Mesenchymal stem cell (in vitro differentiated cells and primary cell): ENCODE measurements around the gene ZSWIM4.
A peak's percentile ranks its signal among the peaks of the same experiment; 100 is the strongest.
"Not testable (repeated sequence)": the region's sequence is repeated elsewhere in the genome, so short reads cannot be mapped to it uniquely, and the experiment has no call there.

Source experiments
- DNase-seq: peaks from one replicate; pipeline ENCODE4 v3.0.0-alpha.2; 2013
- H2AFZ ChIP-seq: one replicate; pipeline ENCODE4 v1.6.1; 2013; ENCODE audit warnings: low read depth, mild to moderate bottlenecking, control low read depth, inconsistent platforms, low read length, moderate library complexity
- H2AK5ac ChIP-seq: 2 replicates; pipeline ENCODE4 v1.6.1; 2013; ENCODE audit warnings: low read length, moderate library complexity, mild to moderate bottlenecking, inconsistent platforms; ENCODE audit not compliant: severe bottlenecking
- H2BK120ac ChIP-seq: one replicate; pipeline ENCODE4 v1.6.1; 2013; ENCODE audit warnings: low read depth, mild to moderate bottlenecking, inconsistent platforms, low read length, moderate library complexity
- H2BK12ac ChIP-seq, 2 experiments: one replicate each; pipeline ENCODE4 v1.6.1; 2013; ENCODE audit warnings: inconsistent platforms in 2 of 2, low read length in 2 of 2, mild to moderate bottlenecking in 2 of 2, moderate library complexity in 2 of 2, control low read depth in 1 of 2
- H2BK15ac ChIP-seq: one replicate; pipeline ENCODE4 v1.6.1; 2013; ENCODE audit warnings: mild to moderate bottlenecking, low read depth, inconsistent platforms; ENCODE audit not compliant: poor library complexity, severe bottlenecking
- H2BK5ac ChIP-seq: 2 replicates; pipeline ENCODE4 v1.6.1; 2013; ENCODE audit warnings: low read depth, mild to moderate bottlenecking, low read length, control low read depth, inconsistent platforms; ENCODE audit not compliant: poor library complexity, severe bottlenecking
- H3K14ac ChIP-seq, 2 experiments: one replicate each; pipeline ENCODE4 v1.6.1; 2013; ENCODE audit warnings: inconsistent platforms in 2 of 2, low read length in 2 of 2, control low read depth in 1 of 2, mild to moderate bottlenecking in 1 of 2, moderate library complexity in 1 of 2
- H3K18ac ChIP-seq, 2 experiments: one replicate each; pipeline ENCODE4 v1.6.1; 2013; ENCODE audit warnings: inconsistent platforms in 2 of 2, low read length in 2 of 2, control low read depth in 1 of 2, low read depth in 1 of 2, mild to moderate bottlenecking in 1 of 2
- H3K23ac ChIP-seq, 2 experiments: one replicate each; pipeline ENCODE4 v1.6.1; 2013; ENCODE audit warnings: inconsistent platforms in 2 of 2, low read length in 2 of 2, mild to moderate bottlenecking in 2 of 2, moderate library complexity in 2 of 2, control low read depth in 1 of 2
- H3K27ac ChIP-seq: 2 replicates; pipeline ENCODE4 v1.5.1; 2013; ENCODE audit warnings: mild to moderate bottlenecking, moderate library complexity, low read length, control low read depth, inconsistent platforms; ENCODE audit not compliant: poor library complexity, severe bottlenecking
- H3K27me3 ChIP-seq, 2 experiments: 2 replicates each; pipeline versions ENCODE4 v1.6.1 to v1.7.0; 2013; ENCODE audit warnings: low read length in 2 of 2, mild to moderate bottlenecking in 2 of 2, moderate library complexity in 2 of 2, control low read depth in 1 of 2, inconsistent platforms in 1 of 2; ENCODE audit not compliant: control insufficient read depth in 1 of 2, insufficient read depth in 1 of 2
- H3K36me3 ChIP-seq, 2 experiments: 2 replicates each; pipeline versions ENCODE4 v1.6.1 to v1.7.0; 2013; ENCODE audit warnings: low read length in 2 of 2, control low read depth in 1 of 2, inconsistent platforms in 1 of 2, low read depth in 1 of 2, mild to moderate bottlenecking in 1 of 2; ENCODE audit not compliant: insufficient read depth in 2 of 2, control insufficient read depth in 1 of 2
- H3K4ac ChIP-seq, 2 experiments: one replicate each; pipeline ENCODE4 v1.6.1; 2013; ENCODE audit warnings: inconsistent platforms in 2 of 2, low read length in 2 of 2, mild to moderate bottlenecking in 2 of 2, moderate library complexity in 2 of 2, control low read depth in 1 of 2, low read depth in 1 of 2
- H3K4me1 ChIP-seq: 2 replicates; pipeline ENCODE4 v1.6.1; 2013; ENCODE audit warnings: low read depth, low read length, control low read depth; ENCODE audit not compliant: control insufficient read depth, insufficient read depth
- H3K4me2 ChIP-seq: 2 replicates; pipeline ENCODE4 v1.6.1; 2013; ENCODE audit warnings: low read length, mild to moderate bottlenecking, inconsistent platforms; ENCODE audit not compliant: poor library complexity, severe bottlenecking
- H3K4me3 ChIP-seq, 2 experiments: 2 replicates each; pipeline versions ENCODE4 v1.5.1 to v1.7.0; 2013; ENCODE audit warnings: low read length in 2 of 2, mild to moderate bottlenecking in 2 of 2, control low read depth in 1 of 2, low read depth in 1 of 2; ENCODE audit not compliant: insufficient read depth in 1 of 2
- H3K79me1 ChIP-seq: replicated peaks from 2 replicates; pipeline ENCODE4 v1.6.1; 2013; ENCODE audit warnings: mild to moderate bottlenecking, control low read depth, low read length, inconsistent platforms; ENCODE audit not compliant: poor library complexity, severe bottlenecking
- H3K9ac ChIP-seq: 2 replicates; pipeline ENCODE4 v1.7.0; 2013; ENCODE audit warnings: mild to moderate bottlenecking, low read length, moderate library complexity
- H3K9me3 ChIP-seq: 2 replicates; pipeline ENCODE4 v1.7.0; 2013; ENCODE audit warnings: mild to moderate bottlenecking, low read length; ENCODE audit not compliant: control insufficient read depth
- H4K8ac ChIP-seq: one replicate; pipeline ENCODE4 v1.6.1; 2013; ENCODE audit warnings: inconsistent platforms, mild to moderate bottlenecking, low read length, moderate library complexity
- H4K91ac ChIP-seq: one replicate; pipeline ENCODE4 v1.6.1; 2013; ENCODE audit warnings: mild to moderate bottlenecking, low read length, inconsistent platforms
- WGBS: methylation state at CpG from one replicate; pipeline ENCODE4 v1.1.7; 2013; ENCODE audit warnings: mixed read lengths; 5-methylcytosine and 5-hydroxymethylcytosine counted together

Gene ZSWIM4

GRCh38 chr19:13784731-13785452, 10.4 kb upstream of the ZSWIM4 start:
- Histone ChIP-seq H3K4ac (peak overlapping the region; percentile 57 to 92), H2BK5ac (no peak overlapping the region), H3K9ac (peak overlapping the region; percentile 54), H3K4me1 (peaks cover 20% of the 10 kb centered on the region), H3K18ac (peak overlapping the region in 1 of 2 experiments; percentile 88), H2BK120ac (peak overlapping the region; percentile 12), H3K4me3 (no peak overlapping the region), H2AFZ (peak overlapping the region; percentile 94), H3K9me3 (no peaks in the 10 kb centered on the region), H2BK15ac (no peak overlapping the region), H4K8ac (peak overlapping the region; percentile 95), H3K23ac (no peak overlapping the region), H3K27me3 (no peaks in the 10 kb centered on the region), H3K27ac (no peak overlapping the region), H3K36me3 (peaks cover under 1 to 2% of the 10 kb centered on the region in 2 experiments), H3K4me2 (peak overlapping the region; percentile 16), H2AK5ac (peak overlapping the region; percentile 17), H3K14ac (peak overlapping the region in 1 of 2 experiments; percentile 79), H4K91ac (peak overlapping the region; percentile 64), H3K79me1 (no peaks in the 10 kb centered on the region), H2BK12ac (peak overlapping the region; percentile 14 to 94)
- peak; percentile 66 for DNase-seq
- 29% methylated on average over 15 of the region's 17 CpGs for WGBS

GRCh38 chr19:13788991-13789390, 6.3 kb upstream of the ZSWIM4 start:
- Histone ChIP-seq H2BK15ac (no peak overlapping the region), H3K27me3 (no peaks in the 10 kb centered on the region), H4K8ac (peak overlapping the region; percentile 12), H3K14ac (no peak overlapping the region), H2AK5ac (no peak overlapping the region), H3K23ac (no peak overlapping the region), H3K36me3 (no peaks in the 10 kb centered on the region), H3K79me1 (no peaks in the 10 kb centered on the region), H2BK12ac (no peak overlapping the region), H3K27ac (peak overlapping the region; percentile 3), H3K4me2 (no peak overlapping the region), H3K9ac (peak overlapping the region; percentile 47), H2BK5ac (no peak overlapping the region), H3K4me3 (no peak overlapping the region), H2AFZ (no peak overlapping the region), H3K18ac (no peak overlapping the region), H4K91ac (no peak overlapping the region), H3K4ac (no peak overlapping the region), H2BK120ac (no peak overlapping the region), H3K4me1 (peaks cover 19% of the 10 kb centered on the region), H3K9me3 (no peaks in the 10 kb centered on the region)
- 59% methylated on average over 8 of the region's 8 CpGs for WGBS
- DNase-seq: peak; percentile 71

GRCh38 chr19:13790354-13790753, 4.9 kb upstream of the ZSWIM4 start:
- Histone ChIP-seq H2BK12ac (no peak overlapping the region), H3K9me3 (no peaks in the 10 kb centered on the region), H3K14ac (no peak overlapping the region), H3K4me1 (peaks cover 14% of the 10 kb centered on the region), H3K4me3 (no peak overlapping the region), H3K4me2 (no peak overlapping the region), H3K4ac (no peak overlapping the region), H3K9ac (no peak overlapping the region), H3K79me1 (peaks cover 3% of the 10 kb centered on the region), H2BK120ac (no peak overlapping the region), H2AFZ (no peak overlapping the region), H3K36me3 (no peaks in the 10 kb centered on the region), H2BK15ac (no peak overlapping the region), H4K91ac (no peak overlapping the region), H4K8ac (no peak overlapping the region), H2BK5ac (no peak overlapping the region), H3K18ac (no peak overlapping the region), H2AK5ac (no peak overlapping the region), H3K27me3 (no peaks in the 10 kb centered on the region), H3K23ac (no peak overlapping the region), H3K27ac (no peak overlapping the region)
- 91% methylated on average over 8 of the region's 8 CpGs for WGBS
- no peak for DNase-seq

GRCh38 chr19:13793317-13793716, 1.9 kb upstream of the ZSWIM4 start:
- not testable (repeated sequence) for H2BK5ac ChIP-seq, H3K18ac ChIP-seq, H3K23ac ChIP-seq, H3K79me1 ChIP-seq, DNase-seq, H2AFZ ChIP-seq, H3K27me3 ChIP-seq, H2BK120ac ChIP-seq, H2BK12ac ChIP-seq, H3K36me3 ChIP-seq, H4K8ac ChIP-seq, H3K4me2 ChIP-seq, H3K9me3 ChIP-seq, H3K4ac ChIP-seq, H2BK15ac ChIP-seq, H2AK5ac ChIP-seq, H3K14ac ChIP-seq, H3K27ac ChIP-seq, H4K91ac ChIP-seq, H3K4me3 ChIP-seq
- H3K4me1 ChIP-seq: peaks cover 13% of the 10 kb centered on the region
- WGBS: 92% methylated on average over 9 of the region's 9 CpGs
- peak overlapping the region; percentile 98 for H3K9ac ChIP-seq
